ENCODE data around the gene SLC66A3. TPM values are rescaled to one million over a fixed set of nuclear protein-coding genes. Genes with fewer than 3 reads are reported as not detected.

Gene SLC66A3
- total and polyA plus RNA-seq, 11 donors, result 4.7 to 19.5 (median 8.0) TPM

GRCh38 chr2:11154016-11154922, 998 bp upstream of the SLC66A3 start:
- peak; percentile 11 to 29 (median 20) for ATAC-seq
- TF ChIP-seq CTCF (IDR thresholded peaks at IDR 0.05) (no peak), POLR2A (IDR thresholded peaks at IDR 0.05) (peak in 1 of 2 donors; percentile 45)

GRCh38 chr2:11154923-11155380, 315 bp upstream of the SLC66A3 start:
- no peaks in the 10 kb centered on the region for H3K9me3 ChIP-seq
- WGBS, 4 donors, result 0 to 2% (median 0%) methylated on average over 1 to 36 of the region's 49 CpGs
- DNase-seq (peak; percentile 98 to 99 (median 99)), ATAC-seq (peak; percentile 93 to 97 (median 96))
- H3K4me1 ChIP-seq, result peaks cover 0 to 27% (median 15%) of the 10 kb centered on the region in 12 donors
- TF ChIP-seq CTCF (IDR thresholded peaks at IDR 0.05) (no peak), POLR2A (IDR thresholded peaks at IDR 0.05) (no peak)
- no peaks in the 10 kb centered on the region for H3K36me3 ChIP-seq
- intact Hi-C loops (cut with DNase I), result loop anchor here in 4 of 10 donors (1.0 to 10.0 kb wide), 3 partner anchors 22 to 190 kb away; partner anchors contain the start of gene ROCK2 (in 3 of the 4)
- H3K4me3 ChIP-seq, result peak overlapping the region; percentile 20 to 98 (median 87)
- peak overlapping the region; percentile 66 to 97 (median 94) for H3K27ac ChIP-seq
- no peaks in the 10 kb centered on the region for H3K27me3 ChIP-seq

More at GRCh38 chr2:11154016-11154922, 998 bp upstream of the SLC66A3 start:
- Histone ChIP-seq H3K27ac (peak overlapping the region; percentile 66 to 97 (median 94)), H3K27me3 (no peaks in the 10 kb centered on the region), H3K4me3 (peak overlapping the region; percentile 20 to 78 (median 58)), H3K36me3 (no peaks in the 10 kb centered on the region), H3K4me1 (peaks cover 0 to 27% (median 15%) of the 10 kb centered on the region in 12 donors), H3K9me3 (no peaks in the 10 kb centered on the region)
- intact Hi-C loops (cut with DNase I), result loop anchor here in 3 of 10 donors (2.0 to 10.0 kb wide), 2 partner anchors 21 to 191 kb away; partner anchors contain the start of gene ROCK2 (in 3 of the 3)
- no peak for DNase-seq
- WGBS, 4 donors, result 56 to 72% (median 65%) methylated on average over 30 to 35 of the region's 35 CpGs

- ATAC-seq (no peak), DNase-seq (no peak)
- H3K27ac ChIP-seq, result no peak overlapping the region
- 91 to 97% (median 96%) methylated on average over 12 to 13 of the region's 13 CpGs for WGBS, 4 donors
- intact Hi-C loops (cut with DNase I), result loop anchor here in 3 of 10 donors (10.0 kb wide), 1 partner anchor 188 kb away; the partner anchor contains the start of gene ROCK2 (in 3 of the 3)
- peak overlapping the region in 5 of 12 donors; percentile 76 to 98 (median 93) for H3K4me3 ChIP-seq
- no peak for TF ChIP-seq POLR2A (IDR thresholded peaks at IDR 0.05)
- no peak for TF ChIP-seq CTCF (IDR thresholded peaks at IDR 0.05)
- H3K4me1 ChIP-seq, result peaks cover 0 to 36% (median 15%) of the 10 kb centered on the region in 12 donors
- H3K9me3 ChIP-seq, result no peaks in the 10 kb centered on the region
- peaks cover 0 to 8% (median 0%) of the 10 kb centered on the region in 9 donors for H3K36me3 ChIP-seq
- no peaks in the 10 kb centered on the region for H3K27me3 ChIP-seq
Observed at GRCh38 chr2:11156396-11157075, 1.3 kb downstream of the SLC66A3 start.
